Activated CD4-positive, alpha-beta T cell treated with anti-CD3 and anti-CD28 coated beads for 36 hours (primary cell): Measurements from ENCODE around the gene ARL6IP6. TPM values are rescaled to one million over a fixed set of nuclear protein-coding genes. Genes with fewer than 3 reads are reported as not detected.
"Not testable (repeated sequence)": the region's sequence is repeated elsewhere in the genome, so short reads cannot be mapped to it uniquely, and the experiment has no call there.

Experiments
- ATAC-seq: fragments of 200-7000 bp; cut with Tn5 transposase; one replicate; pipeline ENCODE4 v1.10.0; 2021; ENCODE audit warnings: mild to moderate bottlenecking, moderate library complexity
- CTCF ChIA-PET: fragments of 350-600 bp; sonication (Branson Sonifier 250); formaldehyde crosslinking; loops from one replicate; lab custom pipeline; 2021; ENCODE audit warnings: antibody characterized with exemption; lab: Charles Lee
- POLR2A ChIA-PET: fragments of 350-600 bp; sonication (Branson Sonifier 250); formaldehyde crosslinking; loops from one replicate; lab custom pipeline; 2021; ENCODE audit warnings: antibody characterized with exemption, inconsistent platforms; lab: Charles Lee
- DNase-seq: peaks from one replicate; pipeline ENCODE4 v3.0.0-alpha.2; 2020
- H3K27ac Mint-ChIP-seq: one replicate; pipeline ENCODE4 v1.8.0; 2021; ENCODE audit warnings: mixed read lengths
- H3K27me3 Mint-ChIP-seq: one replicate; pipeline ENCODE4 v1.8.0; 2021; ENCODE audit warnings: mixed read lengths
- H3K36me3 Mint-ChIP-seq: one replicate; pipeline ENCODE4 v1.8.0; 2021; ENCODE audit warnings: low read depth, mixed read lengths
- H3K4me1 Mint-ChIP-seq: one replicate; pipeline ENCODE4 v1.8.0; 2021; ENCODE audit warnings: mixed read lengths
- H3K4me3 Mint-ChIP-seq: one replicate; pipeline ENCODE4 v1.8.0; 2021; ENCODE audit warnings: mild to moderate bottlenecking, moderate library complexity, mixed read lengths
- H3K9me3 Mint-ChIP-seq: one replicate; pipeline ENCODE4 v1.8.0; 2021; ENCODE audit warnings: low read depth, mixed read lengths
- intact Hi-C, 2 experiments: fragments of 100-400 bp; cut with DNase I in 1 of 2; cut with micrococcal nuclease in 1 of 2; formaldehyde crosslinking; loops; one replicate each; pipeline versions ENCODE4 v1.14.2 to v1.15.1; 2022 to 2024; cut with DNase I, micrococcal nuclease
- total RNA-seq, 2 experiments: library from RNA; stranded (reverse); gene quantifications; one replicate each; pipeline ENCODE4 v1.2.3, GENCODE V29; 2021

The ARL6IP6 gene
- total RNA-seq, 2 experiments from 2014 or later = 21.8 to 36.8 TPM

DNA sequence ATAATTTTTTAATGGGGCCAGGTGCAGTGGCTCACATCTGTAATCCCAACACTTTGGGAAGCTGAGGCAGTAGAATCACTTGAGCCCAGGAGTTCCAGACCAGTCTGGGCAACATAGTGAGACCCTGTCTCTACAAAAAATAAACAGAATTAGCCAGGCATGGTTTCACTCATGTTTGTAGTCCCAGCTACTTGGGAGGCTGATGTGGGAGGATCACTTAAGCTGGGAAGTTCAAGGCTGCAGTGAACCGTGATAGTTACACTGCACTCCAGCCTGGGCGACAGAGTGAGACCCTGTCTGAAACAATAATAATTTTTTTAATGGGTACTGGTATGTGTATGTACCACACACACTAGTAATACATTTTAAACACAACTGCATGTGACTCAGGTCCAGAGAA lies 2.4 kb downstream of the ARL6IP6 start:
- CTCF ChIA-PET = interaction anchor here (0.6 to 1.2 kb wide), 2 partner anchors 9 to 548 kb away, joined by 3 to 4 read pairs; no protein-coding TSS in a partner anchor
- Mint-ChIP-seq H3K4me3 (peak overlapping the region; percentile 99), H3K27me3 (no peaks in the 10 kb centered on the region), H3K27ac (no peak overlapping the region), H3K9me3 (no peaks in the 10 kb centered on the region), H3K4me1 (peaks cover 54% of the 10 kb centered on the region), H3K36me3 (peaks cover 35% of the 10 kb centered on the region)
- no peak for DNase-seq
- no peak for ATAC-seq
- POLR2A ChIA-PET = interaction anchor here (0.5 to 1.0 kb wide), 2 partner anchors 11 to 1400 kb away, joined by 3 to 6 read pairs; no protein-coding TSS in a partner anchor
- intact Hi-C loops = no loop called here

DNA sequence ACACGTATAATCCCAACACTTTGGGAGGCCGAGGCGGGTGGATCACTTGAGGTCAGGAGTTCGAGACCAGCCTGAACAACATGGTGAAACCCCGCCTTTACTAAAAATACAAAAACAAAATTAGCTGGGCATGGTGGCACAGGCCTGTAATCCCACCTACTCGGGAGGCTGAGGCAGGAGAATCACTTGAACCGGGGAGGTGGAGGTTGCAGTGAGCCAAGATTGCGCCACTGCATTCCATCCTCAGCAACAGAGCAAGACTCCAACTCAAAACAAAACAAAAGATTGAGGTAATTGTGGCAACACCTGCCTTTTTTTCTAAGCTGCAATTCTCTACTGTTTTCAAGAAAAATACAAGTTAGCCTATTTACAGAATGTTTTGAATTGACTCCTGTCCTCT lies 4.2 kb downstream of the ARL6IP6 start:
- Mint-ChIP-seq H3K36me3 (peaks cover 21% of the 10 kb centered on the region), H3K4me1 (peaks cover 42% of the 10 kb centered on the region)
- ChIA-PET POLR2A (interaction anchor here (0.6 kb wide), 1 partner anchor 55 kb away, joined by 3 read pairs; no protein-coding TSS in a partner anchor), CTCF (interaction anchor here (1.2 kb wide), 2 partner anchors 10 to 20 kb away, joined by 3 read pairs; no protein-coding TSS in a partner anchor)
- H3K27ac Mint-ChIP-seq, DNase-seq, H3K27me3 Mint-ChIP-seq, intact Hi-C loops, H3K4me3 Mint-ChIP-seq, H3K9me3 Mint-ChIP-seq, ATAC-seq: not testable (repeated sequence)

DNA sequence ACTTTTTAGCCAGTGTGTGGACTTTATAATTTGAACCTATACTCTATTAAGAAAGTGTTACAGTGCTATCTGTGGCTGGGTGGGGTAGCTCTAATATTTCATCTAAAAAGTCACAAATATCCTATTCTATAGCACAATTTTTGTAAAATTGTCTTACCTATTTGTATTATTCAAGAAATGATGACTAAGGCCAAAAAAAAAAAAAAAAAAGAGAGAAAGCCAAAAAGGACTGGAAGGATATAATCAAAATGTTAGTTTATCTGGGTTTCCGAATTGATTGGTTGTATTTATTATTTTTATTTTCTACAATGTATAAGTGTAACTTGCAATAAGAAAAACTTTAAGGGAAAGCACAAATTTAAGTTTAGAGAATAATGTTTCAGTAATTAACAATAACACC lies 5.5 kb downstream of the ARL6IP6 start:
- POLR2A ChIA-PET = no interaction called here
- H3K4me3 Mint-ChIP-seq = no peak overlapping the region
- H3K27me3 Mint-ChIP-seq = no peaks in the 10 kb centered on the region
- DNase-seq (no peak), ATAC-seq (no peak)
- CTCF ChIA-PET = interaction anchor here (0.6 kb wide), 1 partner anchor 30 kb away, joined by 3 read pairs; no protein-coding TSS in a partner anchor
- intact Hi-C loops = no loop called here
- H3K36me3 Mint-ChIP-seq = peaks cover 21% of the 10 kb centered on the region
- H3K4me1 Mint-ChIP-seq = peaks cover 42% of the 10 kb centered on the region
- no peak overlapping the region for H3K27ac Mint-ChIP-seq
- H3K9me3 Mint-ChIP-seq = no peaks in the 10 kb centered on the region

DNA sequence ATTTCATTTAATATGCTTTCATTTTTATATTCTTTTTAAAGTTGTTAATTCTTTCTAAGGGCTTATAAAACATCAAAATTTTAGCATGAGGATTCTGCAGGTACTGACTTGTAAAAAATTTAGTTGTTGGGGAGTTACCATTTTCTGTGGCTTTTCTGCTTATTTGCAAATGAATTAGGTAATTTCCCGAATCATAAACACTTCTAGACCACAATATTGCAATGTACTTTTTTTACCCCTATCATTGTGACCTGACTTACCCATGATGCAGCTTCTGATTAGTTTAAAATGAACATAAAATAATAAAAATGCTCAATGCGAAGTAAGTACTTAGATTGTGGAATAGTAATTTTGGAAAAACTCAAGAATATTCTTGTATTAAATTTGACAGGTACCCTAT lies 11.4 kb downstream of the ARL6IP6 start:
- peaks cover 21% of the 10 kb centered on the region for H3K4me1 Mint-ChIP-seq
- H3K27me3 Mint-ChIP-seq = no peaks in the 10 kb centered on the region
- no peak overlapping the region for H3K4me3 Mint-ChIP-seq
- POLR2A ChIA-PET = no interaction called here
- CTCF ChIA-PET = interaction anchor here (0.6 to 1.3 kb wide), 5 partner anchors 8 to 21 kb away, joined by 3 to 4 read pairs (median 3); no protein-coding TSS in a partner anchor
- H3K9me3 Mint-ChIP-seq = no peaks in the 10 kb centered on the region
- intact Hi-C loops = no loop called here
- H3K27ac Mint-ChIP-seq = no peak overlapping the region
- peaks cover 3% of the 10 kb centered on the region for H3K36me3 Mint-ChIP-seq
- ATAC-seq = no peak
- DNase-seq = no peak

DNA sequence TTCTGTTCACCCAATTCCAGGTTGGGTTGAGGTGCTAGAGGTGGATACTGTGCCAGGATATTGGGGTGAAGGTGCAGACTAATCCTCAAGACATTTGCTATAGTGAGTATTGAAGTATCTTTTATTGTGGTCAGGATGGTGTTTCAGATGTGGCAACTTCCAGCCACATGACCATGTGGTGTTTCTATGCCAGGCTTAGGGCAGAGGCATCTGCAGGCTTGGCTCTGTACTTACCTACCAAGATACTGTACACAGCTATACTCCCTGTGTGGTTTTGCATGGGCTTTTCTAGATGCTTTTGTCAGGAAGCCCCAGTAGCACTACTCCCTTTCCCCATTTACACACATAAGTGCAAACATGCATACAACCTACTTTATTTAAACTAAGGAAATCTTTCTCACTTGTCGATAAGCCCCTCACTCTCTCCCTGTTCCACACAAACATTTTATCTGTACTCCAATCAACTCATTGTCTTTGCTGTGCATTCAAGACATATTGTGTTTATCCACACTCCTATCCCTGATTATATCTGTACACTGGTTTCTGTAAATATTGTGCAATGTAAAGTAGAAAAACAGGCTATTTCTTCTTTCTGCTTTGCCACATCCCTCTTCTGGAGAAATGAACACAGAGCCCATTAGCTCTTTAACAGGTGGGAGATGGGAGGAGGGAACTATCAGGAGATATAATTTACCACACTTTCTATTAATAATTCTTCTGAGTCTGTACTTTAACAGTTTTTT lies 12.3 kb downstream of the ARL6IP6 start:
- Mint-ChIP-seq H3K9me3 (no peaks in the 10 kb centered on the region), H3K36me3 (peaks cover 5% of the 10 kb centered on the region), H3K4me3 (no peak overlapping the region), H3K27ac (no peak overlapping the region), H3K4me1 (peaks cover 21% of the 10 kb centered on the region), H3K27me3 (no peaks in the 10 kb centered on the region)
- ATAC-seq (peak; percentile 68), DNase-seq (peak; percentile 20)
- ChIA-PET POLR2A (no interaction called here), CTCF (interaction anchor here (1.0 to 1.4 kb wide), 2 partner anchors 12 to 20 kb away, joined by 3 to 4 read pairs; no protein-coding TSS in a partner anchor)
- intact Hi-C loops = no loop called here

DNA sequence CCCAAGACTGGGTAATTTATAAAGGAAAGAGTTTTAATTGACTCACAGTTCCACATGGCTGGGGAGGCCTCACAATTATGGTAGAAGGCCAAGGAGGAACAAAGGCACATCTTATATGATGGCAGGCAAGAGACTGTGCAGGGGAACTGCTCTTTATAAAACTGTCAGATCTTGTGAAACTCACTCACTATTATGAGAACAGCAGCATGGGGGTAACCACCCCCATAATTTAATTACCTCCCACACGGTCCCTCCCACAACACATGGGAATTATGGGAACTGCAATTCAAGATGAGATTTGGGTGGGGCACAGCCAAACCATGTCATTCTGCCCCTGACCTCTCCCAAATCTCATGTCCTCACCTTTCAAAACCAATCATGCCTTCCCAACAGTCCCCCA lies 19.1 kb downstream of the ARL6IP6 start:
- H3K27me3 Mint-ChIP-seq, H3K4me3 Mint-ChIP-seq, CTCF ChIA-PET, DNase-seq, POLR2A ChIA-PET, H3K4me1 Mint-ChIP-seq, H3K9me3 Mint-ChIP-seq, ATAC-seq, intact Hi-C loops, H3K27ac Mint-ChIP-seq: not testable (repeated sequence)
- H3K36me3 Mint-ChIP-seq = peaks cover 30% of the 10 kb centered on the region

DNA sequence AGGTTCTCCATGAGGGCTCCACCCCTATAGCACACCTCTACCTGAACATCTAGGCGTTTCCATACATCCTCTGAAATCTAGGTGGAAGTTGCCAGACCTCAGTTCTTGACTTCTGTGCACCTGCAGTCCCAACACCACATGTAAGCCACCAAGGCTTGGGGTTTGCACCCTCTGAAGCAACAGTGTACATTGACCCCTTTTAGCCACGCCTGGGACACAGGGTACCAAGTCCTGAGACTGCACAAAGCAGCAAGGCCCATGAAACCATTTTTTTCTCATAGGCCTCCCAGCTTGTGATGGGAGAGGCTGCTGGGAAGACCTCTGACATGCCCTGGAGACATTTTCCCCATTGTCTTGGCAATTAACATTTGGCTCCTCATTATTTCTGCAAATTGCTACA lies 20.0 kb downstream of the ARL6IP6 start:
- CTCF ChIA-PET = interaction anchor here (0.6 to 1.1 kb wide), 4 partner anchors 9 to 809 kb away, joined by 3 to 4 read pairs (median 4); no protein-coding TSS in a partner anchor
- Mint-ChIP-seq H3K27ac (no peak overlapping the region), H3K4me1 (no peaks in the 10 kb centered on the region), H3K4me3 (no peak overlapping the region), H3K9me3 (no peaks in the 10 kb centered on the region), H3K27me3 (no peaks in the 10 kb centered on the region), H3K36me3 (peaks cover 30% of the 10 kb centered on the region)
- ATAC-seq (no peak), DNase-seq (no peak)
- intact Hi-C loops = no loop called here
- POLR2A ChIA-PET = no interaction called here

DNA sequence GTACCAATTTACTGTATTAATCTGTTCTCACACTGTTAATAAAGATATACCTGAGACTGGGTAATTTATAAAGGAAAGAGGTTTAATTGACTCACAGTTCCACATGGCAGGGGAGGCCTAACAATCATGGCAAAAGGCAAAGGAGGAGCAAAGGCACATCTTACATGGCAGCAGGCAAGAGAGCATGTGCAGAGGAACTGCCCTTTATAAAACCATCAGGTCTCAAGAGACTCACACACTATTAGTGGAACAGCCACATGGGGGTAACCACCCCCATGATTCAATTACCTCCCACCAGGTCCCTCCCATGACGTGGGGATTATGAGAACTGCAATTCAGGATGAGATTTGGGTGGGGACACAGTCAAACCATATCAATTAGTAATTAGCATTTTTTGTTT lies 21.3 kb downstream of the ARL6IP6 start:
- DNase-seq, H3K4me1 Mint-ChIP-seq, H3K9me3 Mint-ChIP-seq, POLR2A ChIA-PET, CTCF ChIA-PET, H3K27ac Mint-ChIP-seq, H3K4me3 Mint-ChIP-seq, ATAC-seq, H3K27me3 Mint-ChIP-seq: not testable (repeated sequence)
- H3K36me3 Mint-ChIP-seq = peaks cover 30% of the 10 kb centered on the region
- intact Hi-C loops = loop anchor here in 1 of 2 experiments (2.0 to 5.0 kb wide), 2 partner anchors 738 to 779 kb away; partner anchors contain the start of gene RPRM

DNA sequence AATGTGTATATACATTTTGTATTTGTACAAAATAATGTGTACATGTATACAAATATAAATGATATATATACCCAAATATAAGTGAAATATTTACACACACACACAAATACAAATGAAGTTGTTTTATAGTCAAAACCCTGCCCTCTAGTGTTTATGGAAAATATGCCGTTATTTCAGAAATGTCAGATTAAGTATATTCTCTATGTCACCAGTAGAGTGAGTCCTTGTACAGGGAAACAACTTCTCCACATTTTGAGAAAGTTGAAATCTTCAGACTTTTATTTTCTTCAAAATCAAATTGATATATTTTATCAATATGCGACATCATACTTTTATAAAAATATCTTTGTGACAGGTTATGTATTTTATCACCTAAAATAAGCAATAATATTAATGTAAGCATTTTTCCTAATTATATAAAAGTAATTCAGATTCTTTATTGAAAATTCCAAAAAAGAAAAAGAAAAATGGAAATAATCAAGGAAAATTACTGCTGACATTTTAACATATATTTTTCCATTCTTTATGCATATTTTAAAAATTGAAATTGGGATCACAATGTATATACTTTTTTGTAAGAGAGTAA lies 22.4 kb downstream of the ARL6IP6 start:
- CTCF ChIA-PET = interaction anchor here (0.6 to 1.0 kb wide), 3 partner anchors 12 to 106 kb away, joined by 3 read pairs; no protein-coding TSS in a partner anchor
- peaks cover 31% of the 10 kb centered on the region for H3K36me3 Mint-ChIP-seq
- H3K27ac Mint-ChIP-seq = no peak overlapping the region
- ATAC-seq = peak; percentile 69
- H3K4me1 Mint-ChIP-seq = peaks cover 2% of the 10 kb centered on the region
- no peaks in the 10 kb centered on the region for H3K27me3 Mint-ChIP-seq
- H3K4me3 Mint-ChIP-seq = no peak overlapping the region
- POLR2A ChIA-PET = no interaction called here
- DNase-seq = no peak
- H3K9me3 Mint-ChIP-seq = no peaks in the 10 kb centered on the region
- intact Hi-C loops = loop anchor here in 1 of 2 experiments (2.0 to 5.0 kb wide), 2 partner anchors 736 to 778 kb away; partner anchors contain the start of gene RPRM

DNA sequence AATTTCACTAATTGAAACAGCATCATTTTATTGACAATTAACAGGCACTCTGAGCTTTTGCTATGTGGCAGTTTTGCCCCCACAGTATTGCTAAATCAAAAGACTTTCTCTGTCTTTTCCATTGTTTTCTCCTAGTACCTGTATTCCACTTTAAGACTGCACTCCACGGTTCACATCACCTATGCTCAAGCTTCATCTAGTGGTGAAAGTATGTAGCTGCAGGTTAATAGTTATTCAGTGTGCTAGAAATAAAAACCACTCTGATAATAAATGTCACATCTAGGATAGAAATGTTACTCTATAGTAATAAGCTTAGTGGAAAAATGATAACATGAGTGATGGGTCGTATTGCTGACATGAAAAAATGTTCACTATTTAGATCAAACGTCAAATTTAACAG lies 24.6 kb downstream of the ARL6IP6 start:
- POLR2A ChIA-PET = no interaction called here
- Mint-ChIP-seq H3K4me1 (peaks cover 2% of the 10 kb centered on the region), H3K27me3 (no peaks in the 10 kb centered on the region), H3K9me3 (no peaks in the 10 kb centered on the region), H3K4me3 (no peak overlapping the region), H3K36me3 (peaks cover 25% of the 10 kb centered on the region), H3K27ac (no peak overlapping the region)
- DNase-seq (no peak), ATAC-seq (no peak)
- intact Hi-C loops = loop anchor here in 1 of 2 experiments (5.0 kb wide), 1 partner anchor 734 kb away; the partner anchor contains the start of gene RPRM
- CTCF ChIA-PET = interaction anchor here (0.8 to 2.9 kb wide), 12 partner anchors 10 to 183 kb away, joined by 3 to 10 read pairs (median 3); partner anchors contain the start of gene PRPF40A

DNA sequence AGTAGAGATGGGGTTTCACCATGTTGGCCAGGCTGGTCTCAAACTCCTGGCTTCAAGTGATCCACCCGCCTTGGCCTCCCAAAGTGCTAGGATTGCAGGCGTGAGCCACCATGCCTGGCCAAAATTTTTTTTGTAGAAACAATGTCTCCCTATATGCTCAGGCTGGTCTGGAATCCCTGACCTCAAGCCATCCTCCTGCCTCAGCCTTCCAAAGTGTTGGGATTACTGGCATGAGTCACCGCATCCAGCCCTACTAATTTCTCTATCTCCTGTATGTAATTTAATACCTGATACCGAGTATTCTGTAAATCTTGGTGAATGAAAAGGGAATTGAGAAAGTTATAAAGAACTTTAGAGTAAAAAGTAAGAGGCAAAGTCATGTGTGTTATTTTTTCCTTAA lies 29.3 kb downstream of the ARL6IP6 start:
- H3K27ac Mint-ChIP-seq, intact Hi-C loops: not testable (repeated sequence)

More for the DNA sequence above, 29.3 kb downstream of the ARL6IP6 start:
- DNase-seq, POLR2A ChIA-PET, ATAC-seq, H3K4me3 Mint-ChIP-seq, H3K9me3 Mint-ChIP-seq, H3K4me1 Mint-ChIP-seq, H3K27me3 Mint-ChIP-seq: not testable (repeated sequence)
- peaks cover 29% of the 10 kb centered on the region for H3K36me3 Mint-ChIP-seq
- CTCF ChIA-PET = interaction anchor here (0.7 kb wide), 1 partner anchor 114 kb away, joined by 3 read pairs; no protein-coding TSS in a partner anchor
